K562 (cell line): ENCODE data around the gene GALR1.

ENCODE experiments used
- HDGF ChIP-seq: fragments of 450-650 bp; IDR thresholded peaks from 2 replicates; pipeline ENCODE4 v1.6.1; 2016
- MAFG ChIP-seq: fragments of 450-650 bp; conservative IDR thresholded peaks from 2 replicates; pipeline ENCODE4 v1.6.1; 2016; ENCODE audit warnings: missing genetic modification characterization, missing compliant biosample characterization
- MAFK ChIP-seq: IDR thresholded peaks from 2 replicates; pipeline ENCODE4 v1.6.1; 2011; ENCODE audit warnings: low read length, improper control_type of control experiment
- PRPF4 ChIP-seq: fragments of 200-400 bp; formaldehyde crosslinking; IDR thresholded peaks from one replicate; pipeline ENCODE4 v1.6.1; 2017; ENCODE audit warnings: low read length, low read depth, mild to moderate bottlenecking; ENCODE audit not compliant: insufficient read depth, poor library complexity, severe bottlenecking
- STAG1 ChIP-seq: sonication (generic); formaldehyde crosslinking; IDR thresholded peaks from 2 replicates; pipeline ENCODE4 v1.5.0; 2020; ENCODE audit warnings: missing genetic modification reagents, borderline replicate concordance
- TAF9B ChIP-seq: fragments of 450-650 bp; IDR thresholded peaks from 2 replicates; pipeline ENCODE4 v1.6.1; 2018; ENCODE audit warnings: mild to moderate bottlenecking; ENCODE audit not compliant: partially characterized antibody
- TOE1 ChIP-seq, 2 experiments: fragments of 450-650 bp in 1 of 2; sonication (generic) in 1 of 2; formaldehyde crosslinking in 1 of 2; IDR thresholded peaks; 2 replicates each; pipeline versions ENCODE4 v1.7.1 to v1.8.0; 2016 to 2022; ENCODE audit warnings: borderline replicate concordance in 2 of 2, mild to moderate bottlenecking in 2 of 2, antibody characterized with exemption in 1 of 2, inconsistent platforms in 1 of 2, low read depth in 1 of 2, missing genetic modification reagents in 1 of 2, moderate library complexity in 1 of 2
- ZBTB7A ChIP-seq: IDR thresholded peaks from 2 replicates; pipeline ENCODE4 v1.6.1; 2011; ENCODE audit warnings: low read depth, mild to moderate bottlenecking, low read length, moderate library complexity, borderline replicate concordance; ENCODE audit not compliant: control insufficient read depth
- TF ChIP-seq, protein P1 (sequence below): sonication (generic); formaldehyde crosslinking; IDR thresholded peaks from 2 replicates; pipeline ENCODE4 v1.8.1; 2023; ENCODE audit warnings: mild to moderate bottlenecking, missing genetic modification reagents

GRCh38 chr18:77298172-77298571 is 48.5 kb downstream of the GALR1 start:
- TF ChIP-seq MAFK: no peak
- TF ChIP-seq PRPF4: no peak
- no peak for TF ChIP-seq STAG1 (CRISPR knock-in tag)
- TF ChIP-seq MAFG: no peak
- TF ChIP-seq TOE1 (IDR thresholded peaks at IDR 0.05; ENCODE audit: borderline replicate concordance): no peak
- TF ChIP-seq TOE1 (CRISPR knock-in tag; IDR thresholded peaks at IDR 0.05; ENCODE audit: borderline replicate concordance, low read depth): no peak
- TF ChIP-seq HDGF: no peak
- no peak for TF ChIP-seq ZBTB7A
- TF ChIP-seq, protein P1, sequence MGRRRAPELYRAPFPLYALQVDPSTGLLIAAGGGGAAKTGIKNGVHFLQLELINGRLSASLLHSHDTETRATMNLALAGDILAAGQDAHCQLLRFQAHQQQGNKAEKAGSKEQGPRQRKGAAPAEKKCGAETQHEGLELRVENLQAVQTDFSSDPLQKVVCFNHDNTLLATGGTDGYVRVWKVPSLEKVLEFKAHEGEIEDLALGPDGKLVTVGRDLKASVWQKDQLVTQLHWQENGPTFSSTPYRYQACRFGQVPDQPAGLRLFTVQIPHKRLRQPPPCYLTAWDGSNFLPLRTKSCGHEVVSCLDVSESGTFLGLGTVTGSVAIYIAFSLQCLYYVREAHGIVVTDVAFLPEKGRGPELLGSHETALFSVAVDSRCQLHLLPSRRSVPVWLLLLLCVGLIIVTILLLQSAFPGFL (CRISPR knock-in tag): no peak
- no peak for TF ChIP-seq TAF9B
